ENCODE results near the gene ABCB9.

ABCB9 gene

DNA sequence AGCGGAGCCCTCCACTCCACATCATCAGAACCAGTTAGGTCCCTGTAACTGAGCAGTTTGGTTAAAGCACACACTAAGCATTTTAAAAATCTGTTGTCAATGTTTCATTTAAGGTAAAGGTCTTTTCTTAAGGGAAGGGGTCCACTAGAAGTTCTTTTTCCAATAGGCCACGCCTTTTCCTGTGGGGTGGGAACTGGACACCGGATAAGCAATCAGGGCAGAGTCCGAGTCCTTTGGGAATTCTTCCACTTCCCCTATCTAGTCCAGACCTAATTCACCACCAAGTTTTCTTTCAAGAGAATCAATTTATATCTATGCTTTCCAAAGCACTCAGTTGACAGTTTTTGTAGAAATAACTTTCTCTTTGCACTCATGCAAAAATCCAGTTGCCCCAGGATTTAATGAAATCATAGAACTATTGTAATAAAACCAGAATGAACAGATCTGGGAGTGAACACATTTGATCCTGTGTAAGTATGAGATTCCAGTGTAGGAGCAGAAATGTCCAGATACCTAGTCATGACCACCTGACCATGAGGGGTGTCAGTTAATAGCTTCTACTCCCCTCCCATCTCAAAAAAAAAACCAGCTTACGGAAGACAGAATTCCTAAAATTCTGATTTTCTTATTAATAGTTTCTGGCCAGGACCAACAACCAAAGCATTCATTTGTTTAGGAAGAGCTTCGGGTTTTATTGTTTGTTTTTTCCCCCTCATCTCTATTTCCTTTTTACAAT is 82.0 kb downstream of the ABCB9 start:
- DNase-seq (ENCODE audit: low read depth in 1 of 2, low spot score in 1 of 2) = no peak

DNA sequence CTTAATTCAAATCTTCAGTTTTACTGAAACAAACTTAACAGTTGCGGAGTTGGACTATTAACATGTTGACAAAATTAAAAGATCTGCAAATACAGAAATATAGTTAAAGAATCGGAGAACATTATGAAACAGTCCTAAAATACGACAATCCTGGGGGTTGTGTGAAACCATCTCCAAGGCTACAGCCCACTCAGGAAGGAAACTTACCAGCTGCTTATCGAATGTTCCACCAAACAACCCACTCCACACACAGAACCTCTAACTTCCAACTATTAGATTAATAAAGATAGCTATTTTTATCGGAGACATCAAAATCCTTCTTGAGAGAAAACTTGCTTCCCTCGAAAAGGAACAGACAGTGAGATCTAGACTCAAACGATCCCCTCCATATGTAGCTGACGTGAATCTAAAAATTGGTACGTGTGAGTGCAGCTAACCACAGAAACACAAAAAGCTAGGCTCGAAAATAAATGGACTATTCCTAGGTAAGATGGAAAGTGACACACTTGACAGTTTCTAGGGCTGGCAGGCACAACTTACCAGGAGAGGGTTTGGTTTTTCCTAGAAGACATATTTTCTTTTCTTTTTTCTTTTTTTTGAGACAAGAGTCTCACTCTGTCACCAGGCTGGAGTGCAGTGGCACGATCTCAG is 83.2 kb downstream of the ABCB9 start:
- no peak for DNase-seq (ENCODE audit: low read depth in 1 of 2, low spot score in 1 of 2)

DNA sequence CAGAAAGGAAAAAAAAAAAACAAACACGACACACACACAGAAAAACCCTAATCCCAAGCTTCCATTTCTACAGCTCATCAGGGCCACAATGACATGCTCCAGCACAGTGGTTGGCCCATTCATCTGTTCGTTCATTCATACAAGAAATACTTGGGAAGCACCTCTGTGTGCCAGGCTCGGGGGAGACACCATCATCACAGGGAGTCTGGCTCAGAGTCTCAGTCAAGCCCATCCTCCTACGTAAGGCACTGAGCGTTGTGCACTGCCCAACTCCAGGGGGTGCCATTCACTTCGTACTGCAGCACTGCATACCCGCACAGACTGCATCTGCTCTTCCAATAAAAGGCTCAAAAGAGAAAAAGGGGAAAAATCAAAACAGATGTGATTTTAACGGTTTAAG is 85.6 kb downstream of the ABCB9 start:
- DNase-seq (ENCODE audit: low read depth in 1 of 2, low spot score in 1 of 2) = no peak

DNA sequence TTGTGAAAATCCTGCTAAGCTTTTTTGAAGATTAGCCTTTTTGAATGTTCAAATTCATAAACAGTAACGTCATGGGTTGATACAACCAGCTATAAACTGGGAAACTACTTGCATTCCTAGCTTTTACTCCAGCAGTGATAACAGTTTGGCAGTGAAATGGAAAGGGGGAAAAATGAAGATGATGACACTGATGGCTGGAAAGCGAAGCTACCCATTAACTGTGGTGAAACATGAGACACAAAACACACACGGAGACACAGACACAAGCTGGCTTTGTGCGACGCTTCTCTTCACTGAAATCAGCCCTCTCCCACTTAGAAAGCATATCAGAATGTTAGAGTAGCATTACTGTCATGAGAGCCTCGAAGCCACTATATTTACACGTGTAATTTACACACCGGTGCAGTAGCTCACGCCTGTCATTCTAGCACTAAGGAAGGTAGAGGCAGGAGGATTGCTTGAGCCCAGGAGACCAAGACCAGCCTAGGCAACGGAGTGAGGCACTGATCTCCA is 86.1 kb downstream of the ABCB9 start:
- DNase-seq (ENCODE audit: low read depth in 1 of 2, low spot score in 1 of 2) = no peak
